WTC11 (cell line): ENCODE results near the gene MCFD2. TPM values are rescaled to one million over a fixed set of nuclear protein-coding genes. Genes with fewer than 3 reads are reported as not detected.

Experiments used
- ATAC-seq: fragments of 200-7000 bp; cut with Tn5 transposase; 2 replicates; pipeline ENCODE4 v1.10.0; 2021; ENCODE audit warnings: mild to moderate bottlenecking, moderate library complexity
- CTCF ChIA-PET: fragments of 300-600 bp; sonication (Branson Sonifier 250); formaldehyde crosslinking; loops from one replicate; lab custom pipeline; 2021; ENCODE audit warnings: antibody characterized with exemption; lab: Charles Lee
- POLR2A ChIA-PET: fragments of 350-600 bp; sonication (Branson Sonifier 250); formaldehyde crosslinking; loops from one replicate; lab custom pipeline; 2021; ENCODE audit warnings: antibody characterized with exemption; lab: Charles Lee
- DNase-seq: peaks from one replicate; pipeline ENCODE4 v3.0.0; 2021; ENCODE audit warnings: low spot score
- H3K27ac Mint-ChIP-seq: 2 replicates; pipeline ENCODE4 v1.8.0; 2021; ENCODE audit warnings: mixed read lengths
- H3K27me3 Mint-ChIP-seq: 2 replicates; pipeline ENCODE4 v1.8.0; 2021; ENCODE audit warnings: low read depth, mild to moderate bottlenecking, moderate library complexity, mixed read lengths
- H3K36me3 Mint-ChIP-seq: 2 replicates; pipeline ENCODE4 v1.8.0; 2021; ENCODE audit warnings: mixed read lengths
- H3K4me1 Mint-ChIP-seq: 2 replicates; pipeline ENCODE4 v1.8.0; 2022; ENCODE audit warnings: mixed read lengths
- H3K4me3 Mint-ChIP-seq: 2 replicates; pipeline ENCODE4 v1.8.0; 2021; ENCODE audit warnings: mild to moderate bottlenecking, moderate library complexity, mixed read lengths
- H3K9me3 Mint-ChIP-seq: 2 replicates; pipeline ENCODE4 v1.8.0; 2021; ENCODE audit warnings: mixed read lengths
- ATF6 ChIP-seq: sonication (generic); formaldehyde crosslinking; IDR thresholded peaks from 2 replicates; pipeline ENCODE4 v1.8.1; 2023; ENCODE audit warnings: mild to moderate bottlenecking, missing genetic modification reagents
- CTCF ChIP-seq: fragments of 200-600 bp; IDR thresholded peaks from 2 replicates; pipeline ENCODE4 v1.8.0; 2022; ENCODE audit warnings: antibody characterized with exemption
- IRF1 ChIP-seq: sonication (generic); formaldehyde crosslinking; IDR thresholded peaks from 2 replicates; pipeline ENCODE4 v1.8.0; 2023; ENCODE audit warnings: missing genetic modification reagents
- JAZF1 ChIP-seq: fragments of 250-450 bp; sonication (Bioruptor Pico); IDR thresholded peaks from 2 replicates; pipeline ENCODE4 v1.9.0; 2021; ENCODE audit warnings: moderate library complexity, mild to moderate bottlenecking, inconsistent platforms
- KAT7 ChIP-seq: sonication (generic); formaldehyde crosslinking; IDR thresholded peaks from 2 replicates; pipeline ENCODE4 v1.8.1; 2023; ENCODE audit warnings: missing genetic modification reagents, mild to moderate bottlenecking, borderline replicate concordance
- MXD4 ChIP-seq: fragments of 250-450 bp; sonication (Bioruptor Pico); IDR thresholded peaks from 2 replicates; pipeline ENCODE4 v1.8.0; 2021; ENCODE audit warnings: mild to moderate bottlenecking, moderate library complexity, borderline replicate concordance
- MYBL2 ChIP-seq: sonication (generic); formaldehyde crosslinking; IDR thresholded peaks from 2 replicates; pipeline ENCODE4 v1.8.1; 2023; ENCODE audit warnings: mild to moderate bottlenecking, moderate library complexity, missing genetic modification reagents
- NR3C1 ChIP-seq: sonication (generic); formaldehyde crosslinking; conservative IDR thresholded peaks from 2 replicates; pipeline ENCODE4 v1.8.1; 2023; ENCODE audit warnings: low read depth, mild to moderate bottlenecking, missing genetic modification reagents
- RELA ChIP-seq: sonication (generic); formaldehyde crosslinking; IDR thresholded peaks from 2 replicates; pipeline ENCODE4 v1.8.1; 2022; ENCODE audit warnings: missing genetic modification reagents, mild to moderate bottlenecking, borderline replicate concordance
- SMAD4 ChIP-seq: sonication (generic); formaldehyde crosslinking; IDR thresholded peaks from 2 replicates; pipeline ENCODE4 v1.8.0; 2022; ENCODE audit warnings: mild to moderate bottlenecking, missing genetic modification reagents
- USF2 ChIP-seq: sonication (generic); formaldehyde crosslinking; IDR thresholded peaks from 2 replicates; pipeline ENCODE4 v1.8.1; 2023; ENCODE audit warnings: mild to moderate bottlenecking, missing genetic modification reagents, moderate library complexity
- total RNA-seq: library from RNA; stranded (reverse); gene quantifications from 3 replicates; pipeline ENCODE4 v1.2.3, GENCODE V29; 2021
- TF ChIP-seq, protein P1 (sequence below): sonication (generic); formaldehyde crosslinking; IDR thresholded peaks from 2 replicates; pipeline ENCODE4 v1.8.1; 2023; ENCODE audit warnings: mild to moderate bottlenecking, missing genetic modification reagents
- TF ChIP-seq, protein P2 (sequence below): sonication (generic); formaldehyde crosslinking; IDR thresholded peaks from 2 replicates; pipeline ENCODE4 v1.8.1; 2022; ENCODE audit warnings: mild to moderate bottlenecking, moderate library complexity, missing genetic modification reagents
- TF ChIP-seq, protein P3 (sequence below): sonication (generic); formaldehyde crosslinking; IDR thresholded peaks from 2 replicates; pipeline ENCODE4 v1.8.1; 2023; ENCODE audit warnings: mild to moderate bottlenecking, missing genetic modification reagents, borderline replicate concordance

The MCFD2 gene
- total RNA-seq, 1 experiment from 2014 or later = 68.1 TPM

- ATAC-seq (no peak), DNase-seq (no peak)
- Mint-ChIP-seq H3K4me3 (no peak overlapping the region), H3K36me3 (peaks cover 17% of the 10 kb centered on the region), H3K4me1 (peaks cover 8% of the 10 kb centered on the region), H3K9me3 (peaks cover 14% of the 10 kb centered on the region), H3K27me3 (peaks cover 5% of the 10 kb centered on the region; the same call in 1 of the 2 replicates), H3K27ac (no peak overlapping the region)
- TF ChIP-seq KAT7 (CRISPR knock-in tag) (no peak), MYBL2 (no peak), RELA (CRISPR knock-in tag) (no peak), USF2 (CRISPR knock-in tag) (no peak), JAZF1 (CRISPR knock-in tag) (no peak), NR3C1 (CRISPR knock-in tag) (no peak), IRF1 (CRISPR knock-in tag) (no peak), MXD4 (CRISPR knock-in tag) (no peak), ATF6 (CRISPR knock-in tag) (no peak), SMAD4 (no peak), CTCF (no peak)
- TF ChIP-seq, protein P1, sequence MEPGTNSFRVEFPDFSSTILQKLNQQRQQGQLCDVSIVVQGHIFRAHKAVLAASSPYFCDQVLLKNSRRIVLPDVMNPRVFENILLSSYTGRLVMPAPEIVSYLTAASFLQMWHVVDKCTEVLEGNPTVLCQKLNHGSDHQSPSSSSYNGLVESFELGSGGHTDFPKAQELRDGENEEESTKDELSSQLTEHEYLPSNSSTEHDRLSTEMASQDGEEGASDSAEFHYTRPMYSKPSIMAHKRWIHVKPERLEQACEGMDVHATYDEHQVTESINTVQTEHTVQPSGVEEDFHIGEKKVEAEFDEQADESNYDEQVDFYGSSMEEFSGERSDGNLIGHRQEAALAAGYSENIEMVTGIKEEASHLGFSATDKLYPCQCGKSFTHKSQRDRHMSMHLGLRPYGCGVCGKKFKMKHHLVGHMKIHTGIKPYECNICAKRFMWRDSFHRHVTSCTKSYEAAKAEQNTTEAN (CRISPR knock-in tag) = no peak
- TF ChIP-seq, protein P2, sequence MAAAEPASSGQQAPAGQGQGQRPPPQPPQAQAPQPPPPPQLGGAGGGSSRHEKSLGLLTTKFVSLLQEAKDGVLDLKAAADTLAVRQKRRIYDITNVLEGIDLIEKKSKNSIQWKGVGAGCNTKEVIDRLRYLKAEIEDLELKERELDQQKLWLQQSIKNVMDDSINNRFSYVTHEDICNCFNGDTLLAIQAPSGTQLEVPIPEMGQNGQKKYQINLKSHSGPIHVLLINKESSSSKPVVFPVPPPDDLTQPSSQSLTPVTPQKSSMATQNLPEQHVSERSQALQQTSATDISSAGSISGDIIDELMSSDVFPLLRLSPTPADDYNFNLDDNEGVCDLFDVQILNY (CRISPR knock-in tag) = no peak
- TF ChIP-seq, protein P3, sequence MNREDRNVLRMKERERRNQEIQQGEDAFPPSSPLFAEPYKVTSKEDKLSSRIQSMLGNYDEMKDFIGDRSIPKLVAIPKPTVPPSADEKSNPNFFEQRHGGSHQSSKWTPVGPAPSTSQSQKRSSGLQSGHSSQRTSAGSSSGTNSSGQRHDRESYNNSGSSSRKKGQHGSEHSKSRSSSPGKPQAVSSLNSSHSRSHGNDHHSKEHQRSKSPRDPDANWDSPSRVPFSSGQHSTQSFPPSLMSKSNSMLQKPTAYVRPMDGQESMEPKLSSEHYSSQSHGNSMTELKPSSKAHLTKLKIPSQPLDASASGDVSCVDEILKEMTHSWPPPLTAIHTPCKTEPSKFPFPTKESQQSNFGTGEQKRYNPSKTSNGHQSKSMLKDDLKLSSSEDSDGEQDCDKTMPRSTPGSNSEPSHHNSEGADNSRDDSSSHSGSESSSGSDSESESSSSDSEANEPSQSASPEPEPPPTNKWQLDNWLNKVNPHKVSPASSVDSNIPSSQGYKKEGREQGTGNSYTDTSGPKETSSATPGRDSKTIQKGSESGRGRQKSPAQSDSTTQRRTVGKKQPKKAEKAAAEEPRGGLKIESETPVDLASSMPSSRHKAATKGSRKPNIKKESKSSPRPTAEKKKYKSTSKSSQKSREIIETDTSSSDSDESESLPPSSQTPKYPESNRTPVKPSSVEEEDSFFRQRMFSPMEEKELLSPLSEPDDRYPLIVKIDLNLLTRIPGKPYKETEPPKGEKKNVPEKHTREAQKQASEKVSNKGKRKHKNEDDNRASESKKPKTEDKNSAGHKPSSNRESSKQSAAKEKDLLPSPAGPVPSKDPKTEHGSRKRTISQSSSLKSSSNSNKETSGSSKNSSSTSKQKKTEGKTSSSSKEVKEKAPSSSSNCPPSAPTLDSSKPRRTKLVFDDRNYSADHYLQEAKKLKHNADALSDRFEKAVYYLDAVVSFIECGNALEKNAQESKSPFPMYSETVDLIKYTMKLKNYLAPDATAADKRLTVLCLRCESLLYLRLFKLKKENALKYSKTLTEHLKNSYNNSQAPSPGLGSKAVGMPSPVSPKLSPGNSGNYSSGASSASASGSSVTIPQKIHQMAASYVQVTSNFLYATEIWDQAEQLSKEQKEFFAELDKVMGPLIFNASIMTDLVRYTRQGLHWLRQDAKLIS (CRISPR knock-in tag) = no peak
- CTCF ChIA-PET = interaction anchor here (3.4 kb wide), 1 partner anchor 8 kb away, joined by 12 read pairs; no protein-coding TSS in a partner anchor
- POLR2A ChIA-PET = no interaction called here
Observed at GRCh38 chr2:46926863-46927262, 11.3 kb upstream of the MCFD2 start.
